SK-N-SH (cell line): ENCODE results near the gene SPIN1. TPM values are rescaled to one million over a fixed set of nuclear protein-coding genes. Genes with fewer than 3 reads are reported as not detected.

ENCODE experiments used
- CTCF ChIA-PET: fragments of 300-600, 350-600 bp; formaldehyde crosslinking; extraction: SDS; loops from one replicate; lab custom pipeline; 2021; lab: Yijun Ruan, JAX
- POLR2A ChIA-PET: fragments of 350-600 bp; sonication (Branson Sonifier 250); formaldehyde crosslinking; extraction: SDS; loops from one replicate; lab custom pipeline; 2020; ENCODE audit warnings: antibody characterized with exemption, inconsistent platforms; lab: Yijun Ruan, JAX
- DNase-seq: peaks from one replicate; pipeline ENCODE4 v3.0.0; 2012
- H2AFZ ChIP-seq: fragments of 200-600 bp; sonication (generic); 2 replicates; pipeline ENCODE4 v1.8.1; 2016; ENCODE audit warnings: antibody characterized with exemption, mild to moderate bottlenecking, low read depth
- H3F3A ChIP-seq: fragments of 200-600 bp; sonication (generic); replicated peaks from 2 replicates; pipeline ENCODE3; 2016; ENCODE audit warnings: antibody characterized with exemption, mild to moderate bottlenecking; ENCODE audit not compliant: insufficient read depth
- H3K27ac ChIP-seq, 2 experiments: fragments of 200-500 bp in 1 of 2; fragments of 200-600 bp in 1 of 2; sonication (Bioruptor generic) in 1 of 2; sonication (generic), shearing (Covaris generic) in 1 of 2; 2 replicates each; pipeline versions ENCODE4 v1.5.1 to v1.6.1; 2014 to 2016; ENCODE audit warnings: low read depth in 2 of 2, inconsistent platforms in 1 of 2, low read length in 1 of 2, mild to moderate bottlenecking in 1 of 2, mixed read lengths in 1 of 2
- H3K27me3 ChIP-seq: fragments of 200-600 bp; sonication (generic), shearing (Covaris generic); 2 replicates; pipeline ENCODE4 v1.6.1; 2016; ENCODE audit warnings: mixed run types; ENCODE audit not compliant: insufficient read depth
- H3K36me3 ChIP-seq, 2 experiments: fragments of 200-500 bp in 1 of 2; fragments of 200-600 bp in 1 of 2; sonication (Bioruptor generic) in 1 of 2; sonication (generic) in 1 of 2; replicated peaks in 1 of 2; 2 replicates each; pipeline versions ENCODE3 to v1.5.1; 2014 to 2016; ENCODE audit warnings: low read length in 1 of 2, mild to moderate bottlenecking in 1 of 2; ENCODE audit not compliant: insufficient read depth in 2 of 2, control insufficient read depth in 1 of 2
- H3K4me1 ChIP-seq, 2 experiments: fragments of 200-500 bp in 1 of 2; fragments of 200-600 bp in 1 of 2; sonication (Bioruptor generic) in 1 of 2; sonication (generic), shearing (Covaris generic) in 1 of 2; 2 replicates each; pipeline versions ENCODE4 v1.5.1 to v1.6.1; 2014 to 2016; ENCODE audit warnings: low read depth in 1 of 2, low read length in 1 of 2, mixed run types in 1 of 2; ENCODE audit not compliant: insufficient read depth in 2 of 2, control insufficient read depth in 1 of 2
- H3K4me2 ChIP-seq: fragments of 200-600 bp; sonication (generic), shearing (Covaris generic); 2 replicates; pipeline ENCODE4 v1.6.1; 2017; ENCODE audit warnings: mixed run types
- H3K4me3 ChIP-seq, 2 experiments: fragments of 200-500 bp in 1 of 2; fragments of 200-600 bp in 1 of 2; sonication (Bioruptor generic) in 1 of 2; sonication (generic), shearing (Covaris generic) in 1 of 2; 2 replicates each; pipeline versions ENCODE4 v1.5.1 to v1.8.1; 2014 to 2016; ENCODE audit warnings: low read depth in 2 of 2, inconsistent platforms in 1 of 2, low read length in 1 of 2, mild to moderate bottlenecking in 1 of 2, mixed read lengths in 1 of 2, moderate library complexity in 1 of 2
- H3K79me2 ChIP-seq: fragments of 200-600 bp; sonication (generic); 2 replicates; pipeline ENCODE4 v1.8.1; 2017; ENCODE audit warnings: mild to moderate bottlenecking; ENCODE audit not compliant: insufficient read depth
- H3K9ac ChIP-seq: fragments of 200-600 bp; sonication (generic); 2 replicates; pipeline ENCODE4 v1.6.1; 2017; ENCODE audit warnings: mixed run types
- H3K9me2 ChIP-seq: fragments of 200-600 bp; sonication (generic); 2 replicates; pipeline ENCODE4 v1.6.1; 2017; ENCODE audit warnings: mixed run types
- H3K9me3 ChIP-seq: fragments of 200-600 bp; sonication (generic); 2 replicates; pipeline ENCODE4 v1.6.1; 2017; ENCODE audit warnings: mixed run types, mild to moderate bottlenecking, moderate library complexity
- H4K20me1 ChIP-seq: fragments of 200-600 bp; sonication (generic); 2 replicates; pipeline ENCODE4 v1.6.1; 2017; ENCODE audit warnings: mild to moderate bottlenecking, mixed run types; ENCODE audit not compliant: insufficient read depth
- ELF1 ChIP-seq: IDR thresholded peaks from 2 replicates; pipeline ENCODE4 v1.4.0; 2012
- FOSL2 ChIP-seq: IDR thresholded peaks from 2 replicates; pipeline ENCODE4 v1.4.0; 2012; ENCODE audit warnings: low read depth, mild to moderate bottlenecking, moderate library complexity, borderline replicate concordance
- FOXM1 ChIP-seq: IDR thresholded peaks from 2 replicates; pipeline ENCODE4 v1.4.0; 2012; ENCODE audit warnings: low read depth, mild to moderate bottlenecking
- GABPA ChIP-seq: IDR thresholded peaks from 2 replicates; pipeline ENCODE4 v1.4.0; 2012; ENCODE audit warnings: low read depth, mild to moderate bottlenecking
- GATA2 ChIP-seq: sonication (generic); formaldehyde crosslinking; IDR thresholded peaks from 2 replicates; pipeline ENCODE4 v1.5.0; 2020; ENCODE audit warnings: mild to moderate bottlenecking, missing genetic modification reagents
- MXI1 ChIP-seq: IDR thresholded peaks from 2 replicates; pipeline ENCODE4 v1.6.1; 2012; ENCODE audit warnings: mild to moderate bottlenecking, low read depth, low read length, improper control_type of control experiment
- NRF1 ChIP-seq: IDR thresholded peaks from 2 replicates; pipeline ENCODE4 v1.6.1; 2012; ENCODE audit warnings: low read depth, mild to moderate bottlenecking, low read length
- POLR2AphosphoS5 ChIP-seq: IDR thresholded peaks from 2 replicates; pipeline ENCODE4 v1.6.1; 2012; ENCODE audit warnings: low read depth, low read length
- RAD21 ChIP-seq: IDR thresholded peaks from 2 replicates; pipeline ENCODE4 v1.6.1; 2012; ENCODE audit warnings: mild to moderate bottlenecking, low read length
- RCOR1 ChIP-seq: fragments of 150-350 bp; IDR thresholded peaks from 2 replicates; pipeline ENCODE4 v1.6.1; 2017; ENCODE audit warnings: antibody characterized with exemption, low read length
- REST ChIP-seq: IDR thresholded peaks from 2 replicates; pipeline ENCODE4 v1.6.1; 2012; ENCODE audit warnings: mild to moderate bottlenecking, low read depth, low read length, moderate library complexity
- RFX5 ChIP-seq: IDR thresholded peaks from 2 replicates; pipeline ENCODE4 v1.6.1; 2012; ENCODE audit warnings: mild to moderate bottlenecking, improper control_type of control experiment, low read length
- TAF1 ChIP-seq: IDR thresholded peaks from 2 replicates; pipeline ENCODE4 v1.6.1; 2012; ENCODE audit warnings: low read depth, mild to moderate bottlenecking, low read length, moderate library complexity, borderline replicate concordance
- USF1 ChIP-seq: IDR thresholded peaks from 2 replicates; pipeline ENCODE4 v1.4.0; 2012; ENCODE audit warnings: low read depth, borderline replicate concordance
- USF2 ChIP-seq: fragments of 150-350 bp; IDR thresholded peaks from 2 replicates; pipeline ENCODE4 v1.6.1; 2017; ENCODE audit warnings: antibody characterized with exemption, low read length, low read depth, borderline replicate concordance
- YY1 ChIP-seq: IDR thresholded peaks from 2 replicates; pipeline ENCODE4 v1.4.0; 2012; ENCODE audit warnings: low read depth, mild to moderate bottlenecking
- WGBS: methylation state at CpG from one replicate; pipeline ENCODE4 v1.1.6; 2017; ENCODE audit warnings: low lambda C conversion rate; 5-methylcytosine and 5-hydroxymethylcytosine counted together
- polyA plus RNA-seq, 3 experiments: library from polyadenylated mRNA; depleted of rRNA; stranded (reverse); fragments of >200 nt; gene quantifications; 2 replicates each; pipeline ENCODE4 v1.2.3, GENCODE V29; 2012

SPIN1 gene
- polyA plus RNA-seq, 1 of the 3 experiments (the other 2 are of a cell fraction), result 35.8 TPM

GRCh38 chr9:88372103-88372654 lies 16.1 kb upstream of the SPIN1 start:
- H3K36me3 ChIP-seq, result no peaks in the 10 kb centered on the region
- H3K4me2 ChIP-seq, result no peak overlapping the region
- no peak for DNase-seq
- ChIA-PET POLR2A (no interaction called here), CTCF (no interaction called here)
- no peaks in the 10 kb centered on the region for H3K79me2 ChIP-seq
- no peaks in the 10 kb centered on the region for H4K20me1 ChIP-seq
- no peak overlapping the region for H3K27ac ChIP-seq
- H3K9ac ChIP-seq, result no peak overlapping the region
- H3K9me3 ChIP-seq, result no peaks in the 10 kb centered on the region
- no peaks in the 10 kb centered on the region for H3K27me3 ChIP-seq
- H3K9me2 ChIP-seq, result no peaks in the 10 kb centered on the region
- WGBS, result 59% methylated on average over 2 of the region's 2 CpGs
- TF ChIP-seq USF2, result no peak
- no peak for TF ChIP-seq POLR2AphosphoS5
- TF ChIP-seq MXI1, result no peak
- TF ChIP-seq REST, result no peak
- no peak for TF ChIP-seq FOSL2
- TF ChIP-seq TAF1, result no peak
- TF ChIP-seq NRF1, result no peak
- TF ChIP-seq USF1, result no peak
- no peak for TF ChIP-seq GABPA
- TF ChIP-seq RFX5, result no peak
- no peak for TF ChIP-seq RCOR1
- TF ChIP-seq GATA2, result no peak
- no peak for TF ChIP-seq YY1
- no peaks in the 10 kb centered on the region for H3F3A ChIP-seq
- H2AFZ ChIP-seq, result no peak overlapping the region
- no peak overlapping the region for H3K4me3 ChIP-seq
- no peaks in the 10 kb centered on the region for H3K4me1 ChIP-seq

GRCh38 chr9:88373045-88373444 lies 15.2 kb upstream of the SPIN1 start:
- ChIA-PET POLR2A (no interaction called here), CTCF (no interaction called here)
- Histone ChIP-seq H3K4me2 (no peak overlapping the region), H3K27me3 (no peaks in the 10 kb centered on the region), H3F3A (no peaks in the 10 kb centered on the region), H3K4me3 (no peak overlapping the region), H2AFZ (no peak overlapping the region), H3K4me1 (no peaks in the 10 kb centered on the region), H3K79me2 (no peaks in the 10 kb centered on the region), H3K9me3 (no peaks in the 10 kb centered on the region), H4K20me1 (no peaks in the 10 kb centered on the region), H3K27ac (no peak overlapping the region), H3K9me2 (no peaks in the 10 kb centered on the region), H3K36me3 (no peaks in the 10 kb centered on the region), H3K9ac (no peak overlapping the region)
- DNase-seq, result no peak
- 61% methylated on average over 5 of the region's 5 CpGs for WGBS
- TF ChIP-seq RAD21, result no peak
- TF ChIP-seq TAF1, result no peak
- no peak for TF ChIP-seq YY1
- TF ChIP-seq GATA2, result no peak
- no peak for TF ChIP-seq GABPA
- TF ChIP-seq ELF1, result no peak
- no peak for TF ChIP-seq USF2
- TF ChIP-seq RCOR1, result no peak
- TF ChIP-seq FOXM1, result no peak
- TF ChIP-seq NRF1, result no peak
- TF ChIP-seq MXI1, result no peak
